ENCODE measurements around the gene DPP10. TPM values are rescaled to one million over a fixed set of nuclear protein-coding genes. Genes with fewer than 3 reads are reported as not detected.

Gene DPP10
- total and polyA plus RNA-seq, 4 donors, result 0.04 to 4.1 (median 0.48) TPM

- H3K4me3 ChIP-seq (ENCODE audit: low read depth in 1 of 3, low read length in 3 of 3), result no peak overlapping the region
- no peaks in the 10 kb centered on the region for H3K4me1 ChIP-seq (ENCODE audit: control insufficient read depth in 4 of 4, insufficient read depth in 4 of 4, low read length in 3 of 4)
- H3K9me3 ChIP-seq (ENCODE audit: control insufficient read depth in 4 of 4, low read length in 3 of 4), result no peaks in the 10 kb centered on the region
- no peak overlapping the region for H3K27ac ChIP-seq (ENCODE audit: low read depth in 1 of 2, low read length in 2 of 2)
- WGBS, result 86% methylated on average over 2 of the region's 2 CpGs
- H3K36me3 ChIP-seq (ENCODE audit: control insufficient read depth in 4 of 4, insufficient read depth in 3 of 4, low read depth in 1 of 4, low read length in 3 of 4), result no peaks in the 10 kb centered on the region
- no peak overlapping the region for H3K9ac ChIP-seq (ENCODE audit: low read depth in 1 of 2, low read length in 2 of 2)
- DNase-seq (ENCODE audit: low spot score), result no peak
- no peaks in the 10 kb centered on the region for H3K27me3 ChIP-seq (ENCODE audit: control insufficient read depth in 4 of 4, insufficient read depth in 4 of 4, low read length in 3 of 4)
- TF ChIP-seq GABPA (IDR thresholded peaks at IDR 0.05 in 1 of 2, conservative IDR thresholded peaks at IDR 0.05 in 1 of 2) (no peak), HNF4A (conservative IDR thresholded peaks at IDR 0.05) (no peak), ATF3 (IDR thresholded peaks at IDR 0.05) (no peak), FOXA2 (IDR thresholded peaks at IDR 0.05) (no peak), TAF1 (conservative IDR thresholded peaks at IDR 0.05) (no peak), ZBTB33 (IDR thresholded peaks at IDR 0.05) (no peak), RAD21 (IDR thresholded peaks at IDR 0.05) (no peak), RXRA (IDR thresholded peaks at IDR 0.05) (no peak), EGR1 (IDR thresholded peaks at IDR 0.05; ENCODE audit: low read depth in 2 of 2) (no peak), YY1 (IDR thresholded peaks at IDR 0.05) (no peak), NR2F2 (IDR thresholded peaks at IDR 0.05) (no peak), REST (IDR thresholded peaks at IDR 0.05) (no peak), JUND (IDR thresholded peaks at IDR 0.05) (no peak), FOXA1 (IDR thresholded peaks at IDR 0.05) (no peak), SP1 (IDR thresholded peaks at IDR 0.05) (no peak), HNF4G (IDR thresholded peaks at IDR 0.05) (no peak)
- TF ChIP-seq, protein P1, sequence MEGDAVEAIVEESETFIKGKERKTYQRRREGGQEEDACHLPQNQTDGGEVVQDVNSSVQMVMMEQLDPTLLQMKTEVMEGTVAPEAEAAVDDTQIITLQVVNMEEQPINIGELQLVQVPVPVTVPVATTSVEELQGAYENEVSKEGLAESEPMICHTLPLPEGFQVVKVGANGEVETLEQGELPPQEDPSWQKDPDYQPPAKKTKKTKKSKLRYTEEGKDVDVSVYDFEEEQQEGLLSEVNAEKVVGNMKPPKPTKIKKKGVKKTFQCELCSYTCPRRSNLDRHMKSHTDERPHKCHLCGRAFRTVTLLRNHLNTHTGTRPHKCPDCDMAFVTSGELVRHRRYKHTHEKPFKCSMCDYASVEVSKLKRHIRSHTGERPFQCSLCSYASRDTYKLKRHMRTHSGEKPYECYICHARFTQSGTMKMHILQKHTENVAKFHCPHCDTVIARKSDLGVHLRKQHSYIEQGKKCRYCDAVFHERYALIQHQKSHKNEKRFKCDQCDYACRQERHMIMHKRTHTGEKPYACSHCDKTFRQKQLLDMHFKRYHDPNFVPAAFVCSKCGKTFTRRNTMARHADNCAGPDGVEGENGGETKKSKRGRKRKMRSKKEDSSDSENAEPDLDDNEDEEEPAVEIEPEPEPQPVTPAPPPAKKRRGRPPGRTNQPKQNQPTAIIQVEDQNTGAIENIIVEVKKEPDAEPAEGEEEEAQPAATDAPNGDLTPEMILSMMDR (IDR thresholded peaks at IDR 0.05; ENCODE audit: low read depth, low read length, missing input control), result no peak
- TF ChIP-seq, protein P2, sequence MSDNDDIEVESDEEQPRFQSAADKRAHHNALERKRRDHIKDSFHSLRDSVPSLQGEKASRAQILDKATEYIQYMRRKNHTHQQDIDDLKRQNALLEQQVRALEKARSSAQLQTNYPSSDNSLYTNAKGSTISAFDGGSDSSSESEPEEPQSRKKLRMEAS (IDR thresholded peaks at IDR 0.05), result no peak
Observed at GRCh38 chr2:115413791-115414190, 971.4 kb downstream of the DPP10 start.

All from liver (tissue), 9 donors.